K562 (cell line): ENCODE measurements around the gene NRG3. TPM values are rescaled to one million over a fixed set of nuclear protein-coding genes. Genes with fewer than 3 reads are reported as not detected.

Experiments used
- ATAC-seq: fragments of 200-7000 bp; cut with Tn5 transposase; 3 replicates; pipeline ENCODE4 v1.9.1; 2020; ENCODE audit warnings: moderate library complexity
- BruUV-seq: library from RNA; stranded (reverse); fragments of 400-500 nt; replicated peaks from 2 replicates; lab custom pipeline; 2021; lab: Mats Ljungman, UMichigan
- CTCF ChIA-PET: fragments of 300-600 bp; formaldehyde crosslinking; extraction: SDS; loops from one replicate; lab custom pipeline; 2021; ENCODE audit warnings: low intra/inter-chr PET ratio; lab: Yijun Ruan, JAX
- POLR2A ChIA-PET: fragments of 300-600, 350-650 bp; sonication (Branson Sonifier 250); formaldehyde crosslinking; extraction: SDS; loops from one replicate; lab custom pipeline; 2021; ENCODE audit warnings: antibody characterized with exemption, inconsistent platforms; lab: Yijun Ruan, JAX
- DNase-seq, 4 experiments: peaks; one replicate each; pipeline versions ENCODE4 v3.0.0 to v3.0.0-alpha.2; 2011 to 2018; ENCODE audit warnings: low spot score in 3 of 4, mixed read lengths in 3 of 4; ENCODE audit errors: extremely low read depth in 1 of 4
- FAIRE-seq: peaks from 2 replicates; lab custom pipeline; 2011; peaks lifted over from hg19 to GRCh38; lab: Jason Lieb, UNC
- H2AFZ ChIP-seq: 2 replicates; pipeline ENCODE4 v1.6.0; 2011; ENCODE audit warnings: low read depth, low read length, control low read depth, inconsistent platforms
- H3K27ac ChIP-seq: fragments of 200-600 bp; 3 replicates; pipeline ENCODE4 v1.8.0; 2011; ENCODE audit warnings: low read depth, mild to moderate bottlenecking, control low read depth, inconsistent platforms, low read length, moderate library complexity, mixed read lengths; ENCODE audit errors: extremely low read depth
- H3K27me3 ChIP-seq, 2 experiments: fragments of 300-600 bp in 1 of 2; 2 replicates in 1 of 2; 3 replicates in 1 of 2; pipeline versions ENCODE4 v1.6.0 to v1.8.0; 2011; ENCODE audit warnings: inconsistent platforms in 2 of 2, low read length in 2 of 2, mild to moderate bottlenecking in 1 of 2, mixed read lengths in 1 of 2, moderate library complexity in 1 of 2; ENCODE audit not compliant: control insufficient read depth in 2 of 2, insufficient read depth in 2 of 2
- H3K36me3 ChIP-seq: fragments of 300-600 bp; 3 replicates; pipeline ENCODE4 v1.8.0; 2011; ENCODE audit warnings: mild to moderate bottlenecking, low read length, inconsistent platforms; ENCODE audit not compliant: control insufficient read depth, insufficient read depth
- H3K4me1 ChIP-seq, 2 experiments: fragments of 200-600 bp in 1 of 2; replicated peaks in 1 of 2; 2 replicates in 1 of 2; 3 replicates in 1 of 2; pipeline versions ENCODE4 v1.5.1 to v1.8.0; 2011; ENCODE audit warnings: inconsistent platforms in 2 of 2, low read length in 2 of 2, mild to moderate bottlenecking in 1 of 2, mixed read lengths in 1 of 2, moderate library complexity in 1 of 2; ENCODE audit not compliant: control insufficient read depth in 2 of 2, insufficient read depth in 2 of 2
- H3K4me2 ChIP-seq: 2 replicates; pipeline ENCODE4 v1.6.1; 2011; ENCODE audit warnings: low read length, control low read depth, inconsistent platforms, mixed read lengths; ENCODE audit not compliant: insufficient read depth
- H3K4me3 ChIP-seq: fragments of 200-600 bp; sonication (generic), shearing (Covaris generic); 2 replicates; pipeline ENCODE4 v1.5.1; 2016; ENCODE audit warnings: control low read depth, inconsistent platforms
- H3K79me2 ChIP-seq: fragments of 200-600 bp; 3 replicates; pipeline ENCODE4 v1.8.0; 2011; ENCODE audit warnings: low read length, inconsistent platforms; ENCODE audit not compliant: control insufficient read depth, insufficient read depth
- H3K9ac ChIP-seq, 2 experiments: 2 replicates each; pipeline versions ENCODE4 v1.6.0 to v1.6.1; 2011; ENCODE audit warnings: low read depth in 2 of 2, low read length in 2 of 2, control low read depth in 1 of 2, inconsistent platforms in 1 of 2, mild to moderate bottlenecking in 1 of 2, mixed read lengths in 1 of 2; ENCODE audit not compliant: insufficient read depth in 1 of 2
- H3K9me1 ChIP-seq: one replicate; pipeline ENCODE4 v1.6.0; 2011; ENCODE audit warnings: inconsistent platforms, mild to moderate bottlenecking, low read length, moderate library complexity; ENCODE audit not compliant: control insufficient read depth, insufficient read depth
- H3K9me3 ChIP-seq: replicated peaks from 2 replicates; pipeline ENCODE4 v1.5.1; 2011; ENCODE audit warnings: low read depth, low read length, inconsistent platforms; ENCODE audit not compliant: control insufficient read depth, insufficient read depth
- H4K20me1 ChIP-seq: replicated peaks from 2 replicates; pipeline ENCODE4 v1.6.1; 2011; ENCODE audit warnings: low read length, inconsistent platforms, mixed read lengths; ENCODE audit not compliant: control insufficient read depth, insufficient read depth
- CREB1 ChIP-seq, 2 experiments: sonication (generic) in 1 of 2; formaldehyde crosslinking in 1 of 2; IDR thresholded peaks; 2 replicates each; pipeline versions ENCODE4 v1.6.1 to v1.8.0; 2012 to 2022; ENCODE audit warnings: inconsistent platforms in 1 of 2, mild to moderate bottlenecking in 1 of 2, missing genetic modification reagents in 1 of 2, moderate library complexity in 1 of 2
- MXI1 ChIP-seq: IDR thresholded peaks from 2 replicates; pipeline ENCODE4 v1.6.1; 2011; ENCODE audit warnings: low read depth, mild to moderate bottlenecking, improper control_type of control experiment, low read length
- PPARD ChIP-seq: fragments of 250-450 bp; sonication (Bioruptor Pico); IDR thresholded peaks from 2 replicates; pipeline ENCODE4 v1.8.0; 2022; ENCODE audit warnings: inconsistent platforms, mild to moderate bottlenecking, moderate library complexity
- SAFB2 ChIP-seq: fragments of 200-400 bp; formaldehyde crosslinking; IDR thresholded peaks from 2 replicates; pipeline ENCODE4 v1.6.1; 2018; ENCODE audit warnings: borderline replicate concordance, low read length, low read depth, moderate library complexity; ENCODE audit not compliant: severe bottlenecking
- SMAD4 ChIP-seq: fragments of 250-450 bp; sonication (Bioruptor Pico); conservative IDR thresholded peaks from 2 replicates; pipeline ENCODE4 v1.8.0; 2021; ENCODE audit warnings: inconsistent platforms, mild to moderate bottlenecking, moderate library complexity
- ZFP30 ChIP-seq: fragments of 250-450 bp; sonication (Bioruptor Pico); IDR thresholded peaks from 2 replicates; pipeline ENCODE4 v1.8.0; 2022; ENCODE audit warnings: moderate library complexity, mild to moderate bottlenecking, inconsistent platforms, borderline replicate concordance
- ZNF140 ChIP-seq: fragments of 250-450 bp; sonication (Bioruptor Pico); IDR thresholded peaks from 2 replicates; pipeline ENCODE4 v1.8.0; 2021; ENCODE audit warnings: moderate library complexity, mild to moderate bottlenecking, inconsistent platforms
- ZNF184 ChIP-seq: sonication (generic); formaldehyde crosslinking; IDR thresholded peaks from 2 replicates; pipeline ENCODE4 v1.5.0; 2020; ENCODE audit warnings: missing genetic modification reagents
- WGBS: fragments of 100-300 bp; shearing (Covaris generic); methylation state at CpG from one replicate; pipeline ENCODE4 v1.1.6; 2016; ENCODE audit warnings: low coverage, mixed read lengths; ENCODE audit not compliant: insufficient coverage; ENCODE audit errors: missing lambda C conversion rate; 5-methylcytosine and 5-hydroxymethylcytosine counted together
- in situ Hi-C: fragments of 300-500 bp; cut with MboI; formaldehyde crosslinking; loops from 4 replicates; pipeline ENCODE4 v1.15.0; 2018; ENCODE audit warnings: inconsistent platforms, mixed read lengths
- intact Hi-C: fragments of 100-400 bp; cut with micrococcal nuclease; formaldehyde crosslinking; loops from 2 replicates; pipeline ENCODE4 v1.14.2; 2022
- polyA plus RNA-seq, 8 experiments: library from polyadenylated mRNA; depleted of rRNA in 4 of 8; stranded (reverse) in 5 of 8; unstranded in 3 of 8; fragments of >200 nt; fragmentation: Nextera tagmentation in 2 of 8; fragmentation: Illumina TruSeq in 1 of 8; extraction: Ambion mirVana in 2 of 8; extraction: Trizol in 1 of 8; gene quantifications; 2 replicates each; pipeline versions ENCODE4 v1.2.1 to v1.2.3, GENCODE V29; 2011 to 2014; ENCODE audit warnings: inconsistent platforms in 1 of 8, missing spikeins in 1 of 8
- total RNA-seq, 7 experiments: library from RNA; depleted of rRNA in 6 of 7; stranded (reverse); fragments of >200 nt in 6 of 7; fragmentation: Illumina TruSeq in 2 of 7; extraction: Trizol in 2 of 7; gene quantifications; 2 replicates each; pipeline versions ENCODE4 v1.2.1 to v1.2.3, GENCODE V29; 2011 to 2021; ENCODE audit warnings: low replicate concordance in 1 of 7
- TF ChIP-seq, protein P1 (sequence below): fragments of 450-650 bp; formaldehyde crosslinking; IDR thresholded peaks from 2 replicates; pipeline ENCODE4 v1.4.0; 2022; ENCODE audit warnings: mild to moderate bottlenecking, moderate library complexity
- TF ChIP-seq, protein P2 (sequence below): fragments of 450-650 bp; IDR thresholded peaks from 2 replicates; pipeline ENCODE4 v1.6.1; 2016; ENCODE audit warnings: low read depth, mild to moderate bottlenecking, moderate library complexity
- TF ChIP-seq, protein P3 (sequence below): fragments of 450-650 bp; conservative IDR thresholded peaks from 2 replicates; pipeline ENCODE4 v1.6.1; 2016; ENCODE audit warnings: missing genetic modification characterization, low read depth, mild to moderate bottlenecking, control low read depth, missing compliant biosample characterization

The NRG3 gene
- total and polyA plus RNA-seq, 9 of the 15 experiments (the other 6 are each of a cell fraction or from before 2014, with no cell fraction given) = not detected

DNA sequence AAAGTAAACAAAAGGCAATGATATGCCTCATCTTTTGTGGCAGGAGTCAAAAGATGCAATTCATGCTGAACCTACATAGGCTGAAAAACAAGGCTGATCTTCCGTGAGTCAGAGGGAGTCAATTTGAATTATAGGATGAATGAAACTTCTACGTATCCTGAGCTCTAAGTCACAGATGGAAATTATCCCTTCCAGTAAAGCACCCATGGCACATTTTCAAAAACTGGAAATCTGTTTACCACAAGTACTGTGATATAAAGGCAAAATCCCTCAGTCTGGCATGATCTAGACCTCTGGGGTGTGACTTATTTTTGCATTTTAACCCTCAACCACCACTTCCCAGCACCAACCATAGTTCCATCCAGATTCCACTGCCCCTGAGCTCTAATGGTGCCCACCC lies 69.6 kb downstream of the NRG3 start:
- Histone ChIP-seq H3K4me3 (no peak overlapping the region), H3K9ac (no peak overlapping the region), H3K36me3 (no peaks in the 10 kb centered on the region), H3K9me1 (no peaks in the 10 kb centered on the region), H3K79me2 (no peaks in the 10 kb centered on the region), H3K27ac (no peak overlapping the region), H2AFZ (no peak overlapping the region), H3K4me2 (no peak overlapping the region), H3K27me3 (no peaks in the 10 kb centered on the region), H3K9me3 (peaks cover 2% of the 10 kb centered on the region; the same call in 1 of the 2 replicates), H3K4me1 (no peaks in the 10 kb centered on the region), H4K20me1 (no peaks in the 10 kb centered on the region)
- no TSS peak for BruUV-seq
- WGBS = 0% methylated on average over 2 of the region's 2 CpGs
- TF ChIP-seq SMAD4 (CRISPR knock-in tag) = no peak
- TF ChIP-seq MXI1 = no peak
- TF ChIP-seq, protein P1, sequence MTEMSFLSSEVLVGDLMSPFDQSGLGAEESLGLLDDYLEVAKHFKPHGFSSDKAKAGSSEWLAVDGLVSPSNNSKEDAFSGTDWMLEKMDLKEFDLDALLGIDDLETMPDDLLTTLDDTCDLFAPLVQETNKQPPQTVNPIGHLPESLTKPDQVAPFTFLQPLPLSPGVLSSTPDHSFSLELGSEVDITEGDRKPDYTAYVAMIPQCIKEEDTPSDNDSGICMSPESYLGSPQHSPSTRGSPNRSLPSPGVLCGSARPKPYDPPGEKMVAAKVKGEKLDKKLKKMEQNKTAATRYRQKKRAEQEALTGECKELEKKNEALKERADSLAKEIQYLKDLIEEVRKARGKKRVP (CRISPR knock-in tag) = no peak
- TF ChIP-seq, protein P2, sequence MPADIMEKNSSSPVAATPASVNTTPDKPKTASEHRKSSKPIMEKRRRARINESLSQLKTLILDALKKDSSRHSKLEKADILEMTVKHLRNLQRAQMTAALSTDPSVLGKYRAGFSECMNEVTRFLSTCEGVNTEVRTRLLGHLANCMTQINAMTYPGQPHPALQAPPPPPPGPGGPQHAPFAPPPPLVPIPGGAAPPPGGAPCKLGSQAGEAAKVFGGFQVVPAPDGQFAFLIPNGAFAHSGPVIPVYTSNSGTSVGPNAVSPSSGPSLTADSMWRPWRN = no peak
- no peak for TF ChIP-seq ZNF140 (CRISPR knock-in tag)
- TF ChIP-seq SAFB2 = no peak
- TF ChIP-seq, protein P3, sequence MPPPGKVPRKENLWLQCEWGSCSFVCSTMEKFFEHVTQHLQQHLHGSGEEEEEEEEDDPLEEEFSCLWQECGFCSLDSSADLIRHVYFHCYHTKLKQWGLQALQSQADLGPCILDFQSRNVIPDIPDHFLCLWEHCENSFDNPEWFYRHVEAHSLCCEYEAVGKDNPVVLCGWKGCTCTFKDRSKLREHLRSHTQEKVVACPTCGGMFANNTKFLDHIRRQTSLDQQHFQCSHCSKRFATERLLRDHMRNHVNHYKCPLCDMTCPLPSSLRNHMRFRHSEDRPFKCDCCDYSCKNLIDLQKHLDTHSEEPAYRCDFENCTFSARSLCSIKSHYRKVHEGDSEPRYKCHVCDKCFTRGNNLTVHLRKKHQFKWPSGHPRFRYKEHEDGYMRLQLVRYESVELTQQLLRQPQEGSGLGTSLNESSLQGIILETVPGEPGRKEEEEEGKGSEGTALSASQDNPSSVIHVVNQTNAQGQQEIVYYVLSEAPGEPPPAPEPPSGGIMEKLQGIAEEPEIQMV (tag) = no peak
- TF ChIP-seq ZNF184 (CRISPR knock-in tag) = no peak
- TF ChIP-seq CREB1 (IDR thresholded peaks at IDR 0.05) = no peak
- no peak for TF ChIP-seq CREB1 (CRISPR knock-in tag; IDR thresholded peaks at IDR 0.05)
- no peak for TF ChIP-seq ZFP30 (CRISPR knock-in tag)
- TF ChIP-seq PPARD (CRISPR knock-in tag) = no peak
- no peak for DNase-seq
- no peak for FAIRE-seq
- intact Hi-C loops = no loop called here
- POLR2A ChIA-PET = no interaction called here
- CTCF ChIA-PET = no interaction called here
- in situ Hi-C loops = no loop called here
- no peak for ATAC-seq
